Tibial nerve (tissue), 3 donors: ENCODE results near the gene FMN1.

ENCODE experiments used
- CTCF ChIP-seq, 5 experiments: fragments of 200-600 bp in 3 of 5; fragments of 450-650 bp in 2 of 5; sonication (generic) in 3 of 5; IDR thresholded peaks; one replicate each; pipeline ENCODE4 v1.5.1; 2016 to 2019; ENCODE audit warnings: antibody characterized with exemption in 5 of 5, mild to moderate bottlenecking in 3 of 5, moderate library complexity in 2 of 5
- POLR2A ChIP-seq, 2 donors: fragments of 450-650 bp; IDR thresholded peaks; one replicate each; pipeline ENCODE4 v1.6.1; 2017; ENCODE audit warnings: antibody characterized with exemption in 2 of 2, mild to moderate bottlenecking in 2 of 2, moderate library complexity in 2 of 2

DNA sequence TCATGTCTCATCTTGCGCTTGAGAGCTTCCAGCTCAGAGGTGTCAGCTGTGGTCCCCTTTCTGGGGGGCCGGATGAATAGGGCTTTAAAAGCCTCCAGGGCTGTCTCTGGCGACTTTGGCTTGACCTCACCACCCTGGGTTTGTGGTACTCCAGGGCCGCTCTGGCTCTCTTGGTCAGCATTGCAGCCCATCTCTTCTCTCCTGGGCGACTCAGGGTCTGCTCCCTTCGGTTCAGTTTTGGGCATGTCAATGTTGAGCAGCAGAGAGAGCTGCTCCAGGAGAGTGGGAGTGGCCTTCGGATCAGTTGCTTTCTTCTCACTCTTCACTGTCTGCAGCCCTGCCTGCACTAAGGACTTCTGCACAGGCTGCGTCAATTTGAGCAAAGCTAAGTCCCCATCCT is 127.9 kb downstream of the FMN1 start:
- no peak for TF ChIP-seq POLR2A (IDR thresholded peaks at IDR 0.05)
- no peak for TF ChIP-seq CTCF (IDR thresholded peaks at IDR 0.05)
